RKO (cell line): ENCODE results near the gene C1QTNF12.
"Not testable (repeated sequence)": the region's sequence is repeated elsewhere in the genome, so short reads cannot be mapped to it uniquely, and the experiment has no call there.

Experiments used
- DNase-seq: peaks from one replicate; pipeline ENCODE4 v3.0.0-alpha.2; 2016; ENCODE audit warnings: low spot score

Gene C1QTNF12

GRCh38 chr1:1199141-1199960 lies 47.2 kb downstream of the C1QTNF12 start:
- no peak for DNase-seq

- DNase-seq, result no peak
These were observed 47.9 kb downstream of the C1QTNF12 start for GRCh38 chr1:1198423-1199140.

GRCh38 chr1:1197551-1198422 lies 48.7 kb downstream of the C1QTNF12 start:
- DNase-seq, result no peak

- DNase-seq, result no peak
These were observed 49.4 kb downstream of the C1QTNF12 start for GRCh38 chr1:1197188-1197500.

- no peak for DNase-seq
These were observed 49.9 kb downstream of the C1QTNF12 start for GRCh38 chr1:1196431-1197187.

GRCh38 chr1:1195726-1196125 lies 50.8 kb downstream of the C1QTNF12 start:
- DNase-seq, result not testable (repeated sequence)

GRCh38 chr1:1194723-1195122 lies 51.8 kb downstream of the C1QTNF12 start:
- DNase-seq, result no peak
